BE2C (cell line): ENCODE results near the gene GLUD1. TPM values are rescaled to one million over a fixed set of nuclear protein-coding genes. Genes with fewer than 3 reads are reported as not detected.
"Not testable (repeated sequence)": the region's sequence is repeated elsewhere in the genome, so short reads cannot be mapped to it uniquely, and the experiment has no call there.

Experiments used
- DNase-seq: peaks from one replicate; pipeline ENCODE4 v3.0.0-alpha.2; 2020
- H3K27me3 ChIP-seq: fragments of 250-450 bp; sonication (Bioruptor Pico); 2 replicates; pipeline ENCODE4 v1.5.1; 2020; ENCODE audit warnings: mild to moderate bottlenecking
- H3K36me3 ChIP-seq: fragments of 250-450 bp; sonication (Bioruptor Pico); 2 replicates; pipeline ENCODE4 v1.5.1; 2020; ENCODE audit warnings: mild to moderate bottlenecking
- H3K4me1 ChIP-seq: fragments of 250-450 bp; sonication (Bioruptor Pico); 2 replicates; pipeline ENCODE4 v1.5.1; 2020
- H3K4me3 ChIP-seq: 2 replicates; pipeline ENCODE4 v1.5.1; 2011; ENCODE audit warnings: low read depth, low read length
- H3K9me3 ChIP-seq: fragments of 250-450 bp; sonication (Bioruptor Pico); 2 replicates; pipeline ENCODE4 v1.5.1; 2020
- polyA plus RNA-seq: library from polyadenylated mRNA; unstranded; fragments of >200 nt; gene quantifications from one replicate; pipeline ENCODE4 v1.2.1, GENCODE V29; 2012; ENCODE audit warnings: low read depth, missing spikeins; ENCODE audit not compliant: insufficient read length, insufficient read depth
- TF ChIP-seq, protein P1 (sequence below): IDR thresholded peaks from 2 replicates; pipeline ENCODE4 v1.5.1; 2012; ENCODE audit warnings: mild to moderate bottlenecking, low read depth, low read length

Gene GLUD1
- 59.7 TPM for polyA plus RNA-seq

DNA sequence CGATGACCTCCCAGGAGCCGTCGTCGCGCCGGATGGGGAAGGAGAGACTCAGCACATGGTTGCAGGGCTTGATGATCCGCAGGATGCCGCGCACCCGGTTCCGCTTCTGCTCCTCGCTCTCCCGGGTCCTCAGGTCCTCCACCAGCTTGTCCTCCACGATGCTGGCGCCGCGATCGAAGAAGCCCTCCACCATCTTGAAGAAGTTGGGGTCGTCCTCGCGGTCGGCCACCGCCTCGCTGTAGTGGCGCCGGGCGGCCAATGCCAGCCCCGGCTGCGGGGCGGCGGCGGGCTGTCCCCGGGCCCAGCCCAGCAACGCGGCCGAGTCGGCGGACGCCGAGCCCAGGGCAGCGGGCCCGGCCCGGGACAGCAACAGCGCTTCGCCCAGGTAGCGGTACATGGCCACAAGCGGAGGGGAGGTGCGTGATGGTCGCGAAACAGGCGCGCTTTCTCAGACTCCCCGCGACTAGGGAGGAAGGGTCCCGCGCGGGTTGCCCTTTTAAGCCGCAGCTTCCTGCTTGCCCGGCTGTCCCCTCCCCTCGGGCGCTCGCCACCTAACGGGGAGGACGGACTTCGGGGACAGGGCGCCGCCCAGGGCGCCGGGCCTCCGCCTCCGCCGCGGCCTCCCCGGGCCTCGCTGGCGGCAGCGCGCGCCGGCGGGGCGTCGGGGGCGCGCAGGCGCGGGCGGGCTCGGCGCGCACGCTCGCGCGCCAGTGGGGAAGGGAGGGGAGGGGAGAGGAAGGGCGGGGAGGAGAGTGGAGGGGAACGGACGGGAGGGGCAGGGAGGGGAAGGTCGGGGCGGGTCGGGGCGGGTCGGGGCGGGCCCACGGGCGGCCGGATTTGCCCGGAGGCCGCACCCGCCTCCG is at the start of gene GLUD1, which contains the start of gene SHLD2:
GLUD1 (minus strand) TSS at position 471 of the 863 bp plus-strand sequence; CDS start at position 397, 74 bp downstream.
SHLD2 (plus strand) TSS at position 834 of the 863 bp plus-strand sequence. CDS start 56,149 bp downstream, outside the sequence.
- peak; percentile 96 for DNase-seq
- peak within 1 kb of the TSS; percentile 80 for H3K4me3 ChIP-seq
- TF ChIP-seq, protein P1, sequence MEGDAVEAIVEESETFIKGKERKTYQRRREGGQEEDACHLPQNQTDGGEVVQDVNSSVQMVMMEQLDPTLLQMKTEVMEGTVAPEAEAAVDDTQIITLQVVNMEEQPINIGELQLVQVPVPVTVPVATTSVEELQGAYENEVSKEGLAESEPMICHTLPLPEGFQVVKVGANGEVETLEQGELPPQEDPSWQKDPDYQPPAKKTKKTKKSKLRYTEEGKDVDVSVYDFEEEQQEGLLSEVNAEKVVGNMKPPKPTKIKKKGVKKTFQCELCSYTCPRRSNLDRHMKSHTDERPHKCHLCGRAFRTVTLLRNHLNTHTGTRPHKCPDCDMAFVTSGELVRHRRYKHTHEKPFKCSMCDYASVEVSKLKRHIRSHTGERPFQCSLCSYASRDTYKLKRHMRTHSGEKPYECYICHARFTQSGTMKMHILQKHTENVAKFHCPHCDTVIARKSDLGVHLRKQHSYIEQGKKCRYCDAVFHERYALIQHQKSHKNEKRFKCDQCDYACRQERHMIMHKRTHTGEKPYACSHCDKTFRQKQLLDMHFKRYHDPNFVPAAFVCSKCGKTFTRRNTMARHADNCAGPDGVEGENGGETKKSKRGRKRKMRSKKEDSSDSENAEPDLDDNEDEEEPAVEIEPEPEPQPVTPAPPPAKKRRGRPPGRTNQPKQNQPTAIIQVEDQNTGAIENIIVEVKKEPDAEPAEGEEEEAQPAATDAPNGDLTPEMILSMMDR, result no peak
- no peaks in the 10 kb centered on the region; the same call in 1 of the 2 replicates for H3K36me3 ChIP-seq
- H3K9me3 ChIP-seq, result no peaks in the 10 kb centered on the region
- H3K27me3 ChIP-seq, result no peaks in the 10 kb centered on the region
- no peaks in the 10 kb centered on the region; the same call in 1 of the 2 replicates for H3K4me1 ChIP-seq

DNA sequence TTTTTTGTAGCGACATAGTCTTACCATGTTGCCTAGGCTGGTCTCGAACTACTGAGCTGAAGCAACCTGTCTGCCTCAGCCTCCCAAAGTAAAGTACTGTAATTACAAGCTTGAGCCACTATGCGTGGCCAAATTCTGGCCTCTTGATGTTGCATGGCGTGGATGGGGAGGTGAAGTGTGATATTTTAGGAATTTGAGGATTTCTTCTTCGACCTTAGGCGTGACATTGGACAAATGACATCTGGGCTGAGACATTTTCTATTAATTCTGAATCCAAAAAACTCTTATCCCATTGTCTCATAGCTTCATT is 48.4 kb upstream of the GLUD1 start:
- not testable (repeated sequence) for H3K4me3 ChIP-seq, DNase-seq, H3K27me3 ChIP-seq, H3K36me3 ChIP-seq, H3K4me1 ChIP-seq, H3K9me3 ChIP-seq

DNA sequence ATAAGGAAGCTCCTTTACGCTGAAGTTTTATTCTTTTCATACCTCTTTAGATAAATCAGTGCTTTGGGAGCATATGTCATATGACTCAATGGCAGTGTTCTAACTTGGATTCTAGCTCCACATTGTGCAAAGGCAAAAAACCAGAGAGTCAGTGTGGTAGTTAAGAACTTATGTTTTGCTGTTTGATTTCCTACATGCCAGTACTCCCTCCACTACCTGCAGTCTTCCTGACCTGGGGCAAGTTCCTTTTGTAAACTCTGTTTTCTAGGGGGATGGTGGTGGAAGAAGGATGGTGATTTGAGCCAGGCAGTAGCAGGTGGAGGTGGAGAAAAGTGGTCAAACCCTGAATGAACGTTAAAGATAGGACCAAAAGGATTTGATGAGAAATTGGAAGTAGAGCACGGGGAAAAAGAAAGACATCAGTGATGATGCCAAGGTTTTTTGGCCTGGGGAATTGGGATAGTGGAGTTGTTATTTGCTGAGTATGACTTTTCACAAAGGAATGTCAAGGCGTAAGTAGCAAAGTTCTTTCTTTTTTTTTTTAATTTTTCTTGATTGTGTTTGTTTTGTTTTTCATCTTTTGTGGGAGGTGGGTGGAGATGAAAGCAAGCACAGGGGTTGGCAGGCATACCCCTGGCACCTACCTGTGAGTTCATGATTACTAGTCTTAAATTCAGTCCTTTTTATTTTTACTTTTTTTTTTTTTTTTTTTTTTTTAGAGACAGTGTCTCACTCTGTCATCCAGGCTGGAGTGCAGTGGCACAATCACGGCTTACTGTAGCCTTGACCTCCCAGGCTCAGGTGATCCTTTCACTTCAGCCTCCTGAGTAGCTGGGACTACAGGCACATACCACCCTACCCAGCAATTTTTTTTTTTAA is 47.8 kb upstream of the GLUD1 start:
- H3K36me3 ChIP-seq, H3K9me3 ChIP-seq, H3K27me3 ChIP-seq, H3K4me1 ChIP-seq, H3K4me3 ChIP-seq, DNase-seq: not testable (repeated sequence)

DNA sequence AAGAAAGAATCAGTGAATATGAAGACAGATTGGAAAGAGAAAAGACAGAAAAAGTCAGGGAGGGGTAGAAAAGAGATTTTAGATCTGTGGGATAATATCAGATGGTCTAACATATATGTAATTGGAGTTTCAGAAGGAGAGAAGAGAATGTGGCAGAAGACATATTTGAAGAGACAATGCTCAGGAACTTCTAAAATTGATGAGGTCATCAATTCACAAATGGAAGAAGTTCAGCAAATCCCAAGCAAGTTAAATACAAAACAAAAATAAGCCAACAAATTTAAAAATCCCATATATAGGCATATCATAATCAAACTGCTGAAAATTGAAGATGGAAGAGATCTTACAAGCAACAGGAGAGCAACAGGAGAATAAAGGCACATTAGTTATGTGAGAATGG is 42.8 kb upstream of the GLUD1 start:
- not testable (repeated sequence) for H3K4me3 ChIP-seq, H3K27me3 ChIP-seq, H3K36me3 ChIP-seq, H3K4me1 ChIP-seq, DNase-seq, H3K9me3 ChIP-seq

DNA sequence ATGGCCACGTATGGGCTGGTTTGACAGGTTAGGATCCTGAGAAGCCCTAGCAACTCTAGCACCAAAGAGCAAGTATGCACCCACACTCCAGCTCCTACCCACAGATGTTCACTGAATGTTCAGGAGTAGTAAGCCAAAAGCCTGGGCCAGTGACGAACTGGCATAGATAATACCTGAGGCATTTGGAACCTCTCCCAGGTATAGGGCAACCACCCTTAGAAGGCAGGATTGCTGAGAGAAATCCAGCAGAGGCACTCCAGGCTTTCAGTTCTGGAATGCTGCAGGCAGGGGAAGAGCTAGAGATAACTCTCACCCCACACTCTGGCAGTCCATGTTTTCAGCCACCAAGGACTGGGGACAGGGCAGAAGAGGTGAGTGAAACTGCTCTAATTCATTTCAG is 39.8 kb upstream of the GLUD1 start:
- not testable (repeated sequence) for DNase-seq, H3K9me3 ChIP-seq, H3K36me3 ChIP-seq, H3K27me3 ChIP-seq, H3K4me3 ChIP-seq, H3K4me1 ChIP-seq

DNA sequence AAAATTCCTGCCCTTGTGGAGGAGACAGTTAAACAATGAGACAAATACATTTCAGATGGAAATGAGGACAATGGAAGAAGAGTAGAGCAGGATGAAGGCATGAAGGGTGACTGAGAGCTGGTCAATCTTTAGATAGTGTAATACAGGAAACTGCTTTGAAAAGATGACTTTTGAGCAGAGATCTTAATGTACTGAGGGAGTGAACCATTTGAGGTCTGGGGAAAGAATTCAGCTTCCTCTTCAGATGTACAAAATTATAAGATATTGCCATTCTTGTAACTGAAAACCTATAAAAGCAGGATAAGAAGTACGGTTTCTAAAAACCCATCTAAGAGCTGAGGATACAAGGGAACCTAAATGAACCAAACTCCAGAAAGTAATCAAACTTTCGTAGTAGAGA is 39.3 kb upstream of the GLUD1 start:
- not testable (repeated sequence) for H3K27me3 ChIP-seq, H3K4me1 ChIP-seq, H3K36me3 ChIP-seq, H3K9me3 ChIP-seq, H3K4me3 ChIP-seq, DNase-seq

DNA sequence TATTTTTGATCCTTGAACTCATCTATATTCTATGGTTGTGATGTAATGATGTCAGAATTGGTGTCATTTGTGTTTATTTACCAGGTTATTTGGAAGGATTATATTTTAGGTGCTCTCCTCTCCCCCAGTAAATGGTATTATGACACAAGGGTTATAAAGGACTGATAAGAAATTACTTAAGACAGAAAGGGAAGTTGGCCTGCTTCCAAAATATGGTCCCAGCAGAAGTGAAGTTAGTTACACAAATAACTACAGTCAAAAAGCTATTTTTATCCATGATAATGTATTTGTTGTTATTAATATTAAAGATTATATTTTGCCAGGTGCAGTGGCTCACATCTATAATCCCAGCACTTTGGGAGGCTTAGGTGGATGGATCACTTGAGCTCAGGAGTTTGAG is 37.5 kb upstream of the GLUD1 start:
- not testable (repeated sequence) for H3K9me3 ChIP-seq, DNase-seq, H3K36me3 ChIP-seq, H3K27me3 ChIP-seq, H3K4me3 ChIP-seq, H3K4me1 ChIP-seq

DNA sequence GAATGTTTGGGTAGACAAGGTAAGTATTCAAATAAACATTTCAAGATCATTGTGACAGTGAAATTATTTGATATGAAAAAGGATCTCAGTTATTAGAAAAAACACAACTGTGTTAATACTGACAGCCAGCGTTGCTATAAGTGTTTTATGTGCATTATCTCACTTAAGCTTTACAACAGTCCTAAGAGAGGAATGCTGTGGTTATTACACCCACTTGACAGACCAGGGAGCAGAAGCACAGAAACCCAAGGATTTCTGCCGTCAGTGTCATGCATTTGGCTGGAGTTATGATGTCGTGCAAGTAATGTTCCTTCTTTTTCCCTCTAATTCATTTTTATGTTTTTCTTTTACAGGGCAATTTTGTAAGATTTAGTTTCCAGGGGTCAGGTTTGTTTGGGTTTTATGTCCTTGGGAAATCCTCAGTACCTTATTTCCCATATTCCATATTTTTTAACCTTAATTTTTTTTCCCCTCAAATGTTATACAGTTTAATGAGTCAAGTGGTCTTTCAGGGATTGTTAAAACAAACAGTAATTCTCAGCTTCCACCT is 33.0 kb upstream of the GLUD1 start:
- H3K36me3 ChIP-seq, H3K4me1 ChIP-seq, H3K27me3 ChIP-seq, H3K4me3 ChIP-seq, DNase-seq, H3K9me3 ChIP-seq: not testable (repeated sequence)

DNA sequence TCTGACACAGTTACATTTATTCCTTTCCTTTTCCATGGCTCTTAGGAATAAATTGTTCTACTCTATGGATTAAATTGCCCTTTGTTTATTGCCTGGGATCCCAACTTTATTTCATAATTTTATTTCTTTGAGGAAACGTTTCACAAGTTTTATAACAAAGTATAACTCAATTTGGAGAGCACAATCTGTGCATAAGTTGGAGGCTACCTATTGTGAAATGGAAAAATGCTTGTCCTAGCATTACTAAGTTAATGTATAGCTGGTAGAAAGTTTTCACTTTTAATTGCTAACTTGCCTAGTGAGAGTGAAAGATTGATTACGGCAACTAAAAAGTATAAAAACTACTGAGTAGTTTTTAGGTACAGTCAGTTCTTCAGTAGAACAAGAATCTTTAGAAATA is 32.4 kb upstream of the GLUD1 start:
- not testable (repeated sequence) for H3K36me3 ChIP-seq, H3K4me1 ChIP-seq, H3K27me3 ChIP-seq, DNase-seq, H3K4me3 ChIP-seq, H3K9me3 ChIP-seq

DNA sequence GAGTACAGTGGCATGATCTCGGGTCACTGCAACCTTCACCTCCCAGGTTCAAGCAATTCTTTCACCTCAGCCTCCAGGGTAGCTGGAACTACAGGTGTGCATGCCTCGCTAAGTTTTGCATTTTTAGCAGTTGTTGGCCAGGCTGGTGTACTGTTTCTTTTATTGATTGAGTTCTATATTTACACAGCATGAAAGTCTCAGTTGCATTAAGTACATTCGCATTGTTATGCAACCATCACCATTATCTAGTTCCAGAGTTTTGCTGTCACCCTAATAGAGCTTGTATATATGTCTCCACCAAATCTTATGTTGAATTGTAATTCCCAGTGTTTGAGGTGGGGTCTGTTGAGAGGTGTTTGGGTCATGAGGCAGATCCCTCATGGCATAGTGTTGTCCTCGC is 28.7 kb upstream of the GLUD1 start:
- not testable (repeated sequence) for H3K4me1 ChIP-seq, H3K9me3 ChIP-seq, H3K4me3 ChIP-seq, H3K36me3 ChIP-seq, DNase-seq, H3K27me3 ChIP-seq

DNA sequence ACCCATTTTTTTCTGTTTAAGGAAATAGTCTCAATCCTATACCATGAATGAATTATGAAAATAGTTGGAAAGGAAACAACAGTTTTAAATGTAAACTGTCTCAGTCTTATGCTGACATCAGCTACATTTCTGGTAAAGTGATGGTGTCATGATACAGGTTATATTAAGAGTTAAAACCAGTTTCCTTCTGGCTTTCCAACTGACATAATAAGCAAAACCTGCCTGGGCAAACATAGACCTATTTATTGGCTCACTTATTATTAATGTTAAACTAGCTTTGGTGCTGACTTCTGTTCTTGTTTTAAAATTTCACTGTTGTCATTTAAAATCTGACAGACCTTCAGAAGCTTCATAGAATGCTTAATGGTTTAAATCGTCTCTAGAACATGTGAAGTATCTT is 24.4 kb upstream of the GLUD1 start:
- not testable (repeated sequence) for H3K4me1 ChIP-seq, H3K4me3 ChIP-seq, H3K9me3 ChIP-seq, DNase-seq, H3K36me3 ChIP-seq, H3K27me3 ChIP-seq

DNA sequence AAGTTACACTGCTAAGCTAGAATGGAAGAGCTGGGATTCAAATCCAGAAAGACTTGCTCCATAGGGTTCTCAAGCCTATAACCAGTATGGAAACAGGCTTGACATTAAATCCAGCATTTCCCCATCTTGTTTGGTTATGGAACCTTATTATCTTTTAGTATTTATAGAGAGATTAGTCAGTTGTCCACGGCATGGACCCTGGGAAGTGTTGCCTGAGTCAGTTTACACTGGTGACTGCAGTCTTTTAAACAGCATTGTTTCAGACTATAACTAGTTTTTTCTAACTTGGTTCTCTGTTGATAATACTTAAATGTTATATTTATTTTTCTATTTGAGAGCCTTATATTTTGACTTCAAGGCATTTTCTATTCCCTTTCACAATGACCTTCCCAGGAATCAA is 23.5 kb upstream of the GLUD1 start:
- H3K27me3 ChIP-seq, H3K4me3 ChIP-seq, H3K9me3 ChIP-seq, DNase-seq, H3K36me3 ChIP-seq, H3K4me1 ChIP-seq: not testable (repeated sequence)
